Measurements from ENCODE around the gene U2AF1L4.

DNA sequence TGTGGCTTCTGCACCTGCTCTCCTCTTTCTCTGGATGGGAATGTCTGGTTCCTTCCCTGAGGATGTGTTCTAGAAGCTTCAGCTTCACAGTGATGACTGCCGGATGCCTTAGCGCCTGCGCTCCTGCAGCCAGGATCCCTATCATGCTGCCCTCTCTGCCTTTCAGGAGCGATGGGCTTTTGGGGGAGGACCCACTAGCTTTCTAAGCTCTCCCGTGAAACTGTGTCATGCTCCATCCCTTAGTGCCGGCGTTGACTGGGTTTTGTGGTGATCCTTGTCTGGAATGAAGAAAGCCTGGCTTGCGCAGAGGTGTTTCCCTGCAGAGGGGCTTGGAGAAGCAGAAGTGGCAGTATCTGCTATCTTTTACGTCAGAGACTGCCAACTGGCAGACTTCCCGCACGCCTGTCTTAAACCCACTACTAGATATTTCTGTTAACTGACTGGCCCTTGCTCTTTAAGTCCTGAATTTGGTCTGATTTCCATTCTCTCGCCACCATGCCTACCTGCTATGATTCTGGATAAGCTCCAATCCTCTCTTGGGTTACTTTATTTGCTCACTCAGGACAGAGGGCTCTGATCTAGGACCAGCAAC is 31.2 kb downstream of the U2AF1L4 start:
- no peak for TF ChIP-seq MXI1 (IDR thresholded peaks at IDR 0.05; ENCODE audit: borderline replicate concordance, low read depth, low read length)
- no peak for TF ChIP-seq SMC3 (IDR thresholded peaks at IDR 0.05; ENCODE audit: low read depth, low read length)
- TF ChIP-seq FOS (IDR thresholded peaks at IDR 0.05; ENCODE audit: low read depth, low read length): no peak
- TF ChIP-seq CTCF (conservative IDR thresholded peaks at IDR 0.05; ENCODE audit: low read depth, low read length): no peak
- TF ChIP-seq RAD21 (IDR thresholded peaks at IDR 0.05; ENCODE audit: low read length): no peak
